Adipocyte (in vitro differentiated cells): ENCODE data around the gene PITX1.

Experiments
- DNase-seq: peaks from one replicate; pipeline ENCODE4 v3.0.0-alpha.2; 2015; ENCODE audit warnings: low read depth
- H3K27me3 ChIP-seq: replicated peaks from 2 replicates; pipeline ENCODE4 v1.7.0; 2013; ENCODE audit warnings: mild to moderate bottlenecking, low read length, moderate library complexity; ENCODE audit not compliant: control insufficient read depth, insufficient read depth
- H3K36me3 ChIP-seq: 2 replicates; pipeline ENCODE4 v1.7.0; 2013; ENCODE audit warnings: low read length, mild to moderate bottlenecking, moderate library complexity; ENCODE audit not compliant: control insufficient read depth, insufficient read depth, severe bottlenecking
- H3K4me1 ChIP-seq: 2 replicates; pipeline ENCODE4 v1.7.0; 2013; ENCODE audit warnings: mild to moderate bottlenecking, low read length, moderate library complexity; ENCODE audit not compliant: control insufficient read depth, insufficient read depth
- H3K4me3 ChIP-seq: 2 replicates; pipeline ENCODE4 v1.7.0; 2013; ENCODE audit warnings: mild to moderate bottlenecking, low read length, moderate library complexity
- H3K9ac ChIP-seq: 2 replicates; pipeline ENCODE4 v1.7.0; 2013; ENCODE audit warnings: mild to moderate bottlenecking, low read length, moderate library complexity
- H3K9me3 ChIP-seq: 2 replicates; pipeline ENCODE4 v1.7.0; 2013; ENCODE audit warnings: mild to moderate bottlenecking, low read length, moderate library complexity; ENCODE audit not compliant: control insufficient read depth

The PITX1 gene

GRCh38 chr5:135051399-135051798 lies 17.4 kb upstream of the PITX1 start:
- Histone ChIP-seq H3K4me3 (no peak overlapping the region), H3K9me3 (no peaks in the 10 kb centered on the region), H3K9ac (no peak overlapping the region), H3K36me3 (no peaks in the 10 kb centered on the region), H3K4me1 (peaks cover 4% of the 10 kb centered on the region), H3K27me3 (peaks cover 87% of the 10 kb centered on the region)
- DNase-seq: peak; percentile 8

GRCh38 chr5:135050244-135050767 lies 16.3 kb upstream of the PITX1 start:
- no peaks in the 10 kb centered on the region for H3K9me3 ChIP-seq
- no peaks in the 10 kb centered on the region for H3K36me3 ChIP-seq
- H3K27me3 ChIP-seq: peaks cover 88% of the 10 kb centered on the region

GRCh38 chr5:135048930-135049329 lies 14.9 kb upstream of the PITX1 start:
- H3K27me3 ChIP-seq: peaks cover 92% of the 10 kb centered on the region
- H3K4me1 ChIP-seq: peaks cover 4% of the 10 kb centered on the region

More at GRCh38 chr5:135050244-135050767, 16.3 kb upstream of the PITX1 start:
- no peak overlapping the region for H3K9ac ChIP-seq
- no peak overlapping the region for H3K4me3 ChIP-seq
- no peak for DNase-seq
- peaks cover 4% of the 10 kb centered on the region for H3K4me1 ChIP-seq

GRCh38 chr5:135048286-135048685 lies 14.3 kb upstream of the PITX1 start:
- DNase-seq: no peak
- Histone ChIP-seq H3K27me3 (peaks cover 92% of the 10 kb centered on the region), H3K9me3 (no peaks in the 10 kb centered on the region), H3K4me3 (no peak overlapping the region), H3K9ac (no peak overlapping the region), H3K4me1 (peaks cover 4% of the 10 kb centered on the region), H3K36me3 (no peaks in the 10 kb centered on the region)

More at GRCh38 chr5:135048930-135049329, 14.9 kb upstream of the PITX1 start:
- no peak for DNase-seq
- no peaks in the 10 kb centered on the region for H3K9me3 ChIP-seq
- H3K9ac ChIP-seq: no peak overlapping the region
- H3K4me3 ChIP-seq: no peak overlapping the region
- no peaks in the 10 kb centered on the region for H3K36me3 ChIP-seq

GRCh38 chr5:135047347-135047695 lies 13.3 kb upstream of the PITX1 start:
- Histone ChIP-seq H3K9me3 (no peaks in the 10 kb centered on the region), H3K4me1 (peaks cover 4% of the 10 kb centered on the region), H3K9ac (no peak overlapping the region), H3K27me3 (peaks cover 96% of the 10 kb centered on the region), H3K36me3 (no peaks in the 10 kb centered on the region), H3K4me3 (no peak overlapping the region)
- DNase-seq: no peak

- no peaks in the 10 kb centered on the region for H3K36me3 ChIP-seq
- H3K9me3 ChIP-seq: no peaks in the 10 kb centered on the region
- DNase-seq: no peak
- H3K4me3 ChIP-seq: no peak overlapping the region
- peaks cover 94% of the 10 kb centered on the region for H3K27me3 ChIP-seq
- peaks cover 4% of the 10 kb centered on the region for H3K4me1 ChIP-seq
- H3K9ac ChIP-seq: no peak overlapping the region
Measured at GRCh38 chr5:135046661-135047346, 12.8 kb upstream of the PITX1 start.

- DNase-seq: no peak
- H3K4me3 ChIP-seq: no peak overlapping the region
- no peaks in the 10 kb centered on the region for H3K4me1 ChIP-seq
- no peaks in the 10 kb centered on the region for H3K36me3 ChIP-seq
- no peaks in the 10 kb centered on the region for H3K9me3 ChIP-seq
- no peak overlapping the region for H3K9ac ChIP-seq
- peaks cover 94% of the 10 kb centered on the region for H3K27me3 ChIP-seq
Measured at GRCh38 chr5:135045488-135045887, 11.5 kb upstream of the PITX1 start.

GRCh38 chr5:135042595-135042994 lies 8.6 kb upstream of the PITX1 start:
- no peak for DNase-seq
- Histone ChIP-seq H3K4me3 (no peak overlapping the region), H3K27me3 (peaks cover 93% of the 10 kb centered on the region), H3K36me3 (no peaks in the 10 kb centered on the region), H3K4me1 (no peaks in the 10 kb centered on the region), H3K9ac (no peak overlapping the region), H3K9me3 (peaks cover under 1% of the 10 kb centered on the region)

- H3K9ac ChIP-seq: no peak overlapping the region
- peaks cover 2% of the 10 kb centered on the region for H3K9me3 ChIP-seq
- H3K27me3 ChIP-seq: peaks cover 96% of the 10 kb centered on the region
- no peak for DNase-seq
- H3K4me1 ChIP-seq: no peaks in the 10 kb centered on the region
- H3K4me3 ChIP-seq: no peak overlapping the region
- no peaks in the 10 kb centered on the region for H3K36me3 ChIP-seq
Measured at GRCh38 chr5:135041726-135042125, 7.7 kb upstream of the PITX1 start.

- Histone ChIP-seq H3K4me3 (no peak overlapping the region), H3K36me3 (no peaks in the 10 kb centered on the region), H3K9me3 (peaks cover 2% of the 10 kb centered on the region), H3K9ac (no peak overlapping the region), H3K27me3 (peaks cover 96% of the 10 kb centered on the region), H3K4me1 (no peaks in the 10 kb centered on the region)
- DNase-seq: no peak
Measured at GRCh38 chr5:135041145-135041587, 7.1 kb upstream of the PITX1 start.

- Histone ChIP-seq H3K4me1 (no peaks in the 10 kb centered on the region), H3K27me3 (peaks cover 94% of the 10 kb centered on the region), H3K36me3 (no peaks in the 10 kb centered on the region), H3K9me3 (peaks cover 2% of the 10 kb centered on the region), H3K9ac (no peak overlapping the region), H3K4me3 (no peak overlapping the region)
- DNase-seq: no peak
Measured at GRCh38 chr5:135040333-135041144, 6.5 kb upstream of the PITX1 start.
